ENCODE measurements around the gene SLC35B4.

The SLC35B4 gene

GRCh38 chr7:134316539-134317344 lies at the start of gene SLC35B4:
TSS of gene SLC35B4 (minus strand) at chr7:134316930. CDS start at chr7:134316751, 179 bp downstream.
- DNase-seq (ENCODE audit: low read depth in 4 of 4, low spot score in 1 of 4): peak; percentile 84 to 93 (median 90)

GRCh38 chr7:134366481-134366880 lies 49.8 kb upstream of the SLC35B4 start:
- DNase-seq (ENCODE audit: low read depth in 4 of 4, low spot score in 1 of 4): no peak

DNA sequence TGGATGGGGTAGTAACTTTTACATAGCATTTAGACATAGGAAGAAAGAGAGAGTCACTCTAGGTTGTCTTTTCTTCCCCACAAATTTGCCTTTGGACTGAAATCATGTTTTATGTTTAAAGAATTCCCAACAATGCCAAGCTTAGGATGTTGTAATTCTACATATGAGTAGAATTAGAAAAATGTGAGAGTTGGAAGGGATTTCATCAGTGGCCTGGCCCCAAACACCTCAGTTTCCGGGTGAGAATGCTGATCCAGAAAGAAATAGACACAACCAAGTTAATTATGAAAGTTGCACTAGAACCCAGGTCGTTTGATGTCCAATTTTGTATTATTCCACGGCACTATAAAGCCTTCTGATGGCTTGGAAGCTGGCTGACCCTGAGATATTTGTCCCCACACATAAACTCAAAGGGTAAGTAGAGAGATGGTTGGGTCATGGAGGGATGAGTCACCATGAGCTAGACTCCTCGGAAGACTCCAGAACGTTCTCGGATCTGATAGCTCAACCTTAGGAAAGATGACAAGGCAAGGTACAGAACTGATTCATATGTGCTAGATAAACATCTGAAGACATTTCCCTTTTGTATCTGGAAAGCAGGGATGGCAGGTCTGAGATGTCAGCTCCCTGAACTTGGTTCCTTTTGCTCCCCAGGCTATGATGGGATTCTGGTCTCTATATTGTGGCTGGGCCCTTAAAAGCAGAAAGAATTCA lies 48.8 kb upstream of the SLC35B4 start:
- DNase-seq (ENCODE audit: low read depth in 4 of 4, low spot score in 1 of 4): no peak

DNA sequence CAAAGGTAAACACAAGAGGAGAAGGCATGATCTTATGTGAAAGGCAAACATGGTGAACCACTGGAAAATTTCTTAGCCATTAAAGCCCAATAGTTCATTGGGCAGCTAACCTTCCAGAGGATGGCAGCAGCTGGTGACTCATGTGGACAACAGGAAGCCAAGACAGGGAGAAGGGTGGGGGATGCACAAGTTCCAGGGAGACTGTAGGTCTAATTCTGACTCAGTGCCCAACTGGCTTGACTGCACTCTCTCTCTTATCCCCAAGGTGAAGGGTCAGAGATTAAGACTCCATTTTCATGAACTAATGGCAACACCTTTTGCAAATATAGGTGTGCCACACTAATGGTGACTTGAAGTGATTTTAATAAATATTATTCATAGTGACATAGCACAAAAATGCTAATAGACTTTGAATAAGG lies 47.9 kb upstream of the SLC35B4 start:
- no peak for DNase-seq (ENCODE audit: low read depth in 4 of 4, low spot score in 1 of 4)

DNA sequence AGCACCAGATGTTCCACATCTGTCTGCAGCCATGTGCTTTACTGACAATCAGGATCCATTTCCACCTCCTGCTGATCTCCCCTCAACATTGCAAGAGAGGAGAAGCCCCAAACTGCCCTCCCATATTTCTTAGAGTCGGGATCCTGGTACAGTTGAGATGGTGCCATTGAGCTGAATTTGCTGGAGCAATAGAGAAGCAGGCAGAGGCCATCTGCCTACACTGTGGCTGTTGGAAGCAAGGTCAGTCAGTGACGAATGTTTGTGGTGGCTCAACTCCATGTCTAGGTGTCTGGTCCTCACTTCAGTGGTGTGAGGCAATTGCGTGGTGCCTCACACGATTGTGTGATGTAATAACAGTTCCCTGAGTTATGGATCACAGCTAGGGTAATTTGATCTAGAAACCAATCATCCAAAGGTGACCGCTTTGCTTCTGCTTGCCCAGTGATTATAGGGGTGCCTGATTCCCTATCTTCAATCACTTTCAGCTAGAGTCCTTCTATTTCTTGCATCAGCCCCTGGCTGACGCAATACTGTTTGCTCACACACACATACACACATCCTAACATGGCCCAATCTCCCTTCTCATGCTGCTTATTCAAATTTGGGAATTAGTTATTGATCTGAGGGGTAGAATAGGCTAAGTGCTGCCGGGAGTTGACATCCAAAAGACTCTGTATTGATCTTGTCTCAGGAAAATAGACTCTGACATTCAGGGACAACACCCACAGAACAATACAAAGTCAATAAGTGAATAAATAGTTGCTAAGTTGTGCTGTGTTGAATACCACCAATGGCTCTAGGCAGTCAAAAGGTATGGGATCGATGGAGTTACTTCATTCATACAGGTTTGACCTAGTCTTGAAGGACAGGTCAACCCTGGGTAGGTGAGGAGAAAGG lies 46.1 kb upstream of the SLC35B4 start:
- DNase-seq (ENCODE audit: low read depth in 4 of 4, low spot score in 1 of 4): no peak

DNA sequence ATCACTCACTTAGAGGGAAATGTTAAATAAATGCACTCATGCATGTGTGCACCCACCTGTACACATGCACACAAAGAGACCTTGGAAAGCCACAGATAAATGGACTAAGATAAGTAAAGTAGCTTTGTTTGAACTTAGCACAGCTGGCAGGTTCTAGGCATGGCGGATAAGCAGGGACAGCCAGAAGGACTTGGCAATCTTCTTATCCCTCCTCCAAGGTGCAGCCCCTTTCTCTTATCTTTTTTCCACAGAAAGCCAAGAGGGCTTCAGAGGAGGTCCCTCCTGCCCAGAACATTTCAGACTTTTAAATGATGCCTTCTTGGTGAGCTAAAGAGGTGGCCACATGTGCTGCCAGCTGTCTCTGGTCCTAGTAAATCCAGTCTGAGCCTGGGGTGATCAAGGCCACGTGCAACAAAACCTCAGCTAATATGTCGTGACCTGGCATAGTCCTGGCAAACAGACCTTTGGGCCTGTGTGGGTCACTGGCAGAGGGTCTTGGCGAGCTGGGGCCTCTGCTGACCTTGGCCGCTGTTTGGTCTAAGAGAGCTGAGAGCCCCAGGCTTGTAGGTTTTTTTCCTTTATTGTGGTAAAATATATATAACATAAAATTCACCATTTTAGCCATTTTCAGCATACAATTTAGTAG lies 43.2 kb upstream of the SLC35B4 start:
- DNase-seq (ENCODE audit: low read depth in 4 of 4, low spot score in 1 of 4): no peak

GRCh38 chr7:134357486-134357885 lies 40.8 kb upstream of the SLC35B4 start:
- no peak for DNase-seq (ENCODE audit: low read depth in 4 of 4, low spot score in 1 of 4)

DNA sequence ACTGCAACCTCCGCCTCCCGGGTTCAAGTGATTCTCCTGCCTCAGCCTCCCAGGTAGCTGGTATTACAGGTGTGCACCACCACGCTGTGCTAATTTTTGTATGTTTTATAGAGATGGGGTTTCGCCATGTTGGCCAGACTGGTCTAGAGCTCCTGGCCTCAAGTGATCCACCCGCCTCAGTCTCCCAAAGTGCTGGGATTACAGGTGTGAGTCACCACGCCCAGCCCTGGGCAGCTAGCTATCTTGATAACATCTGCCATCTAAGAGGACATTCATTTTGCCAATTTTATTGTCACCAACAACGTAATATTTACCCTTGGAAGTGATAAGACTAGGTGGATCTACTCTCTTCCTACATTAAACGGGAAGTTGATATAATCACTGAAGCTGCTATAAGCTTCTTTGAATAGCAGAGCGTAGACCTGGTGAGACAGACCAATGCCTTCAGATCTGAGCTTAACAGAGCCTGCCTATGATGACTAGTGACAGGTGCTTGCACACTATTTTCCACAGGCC lies 39.7 kb upstream of the SLC35B4 start:
- DNase-seq (ENCODE audit: low read depth in 4 of 4, low spot score in 1 of 4): no peak

DNA sequence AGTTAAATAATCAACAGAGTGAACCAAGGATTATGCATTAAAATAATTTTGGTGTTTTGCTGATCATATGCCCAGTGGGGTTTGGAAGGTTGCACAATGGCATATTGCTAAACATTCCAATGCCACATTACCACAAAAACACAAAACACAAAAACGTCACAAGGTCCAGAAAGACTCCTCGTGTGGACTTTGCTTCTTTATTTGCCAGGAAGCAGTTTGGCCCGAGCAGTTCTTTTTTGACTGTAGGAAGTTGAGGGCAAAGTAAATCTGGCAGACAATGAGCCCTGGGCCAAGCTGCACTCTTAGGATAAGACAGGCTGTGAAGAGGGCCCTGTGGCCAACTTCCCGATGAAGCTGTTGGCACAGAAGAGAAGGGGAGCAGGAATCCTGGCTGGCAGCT lies 39.2 kb upstream of the SLC35B4 start:
- no peak for DNase-seq (ENCODE audit: low read depth in 4 of 4, low spot score in 1 of 4)

DNA sequence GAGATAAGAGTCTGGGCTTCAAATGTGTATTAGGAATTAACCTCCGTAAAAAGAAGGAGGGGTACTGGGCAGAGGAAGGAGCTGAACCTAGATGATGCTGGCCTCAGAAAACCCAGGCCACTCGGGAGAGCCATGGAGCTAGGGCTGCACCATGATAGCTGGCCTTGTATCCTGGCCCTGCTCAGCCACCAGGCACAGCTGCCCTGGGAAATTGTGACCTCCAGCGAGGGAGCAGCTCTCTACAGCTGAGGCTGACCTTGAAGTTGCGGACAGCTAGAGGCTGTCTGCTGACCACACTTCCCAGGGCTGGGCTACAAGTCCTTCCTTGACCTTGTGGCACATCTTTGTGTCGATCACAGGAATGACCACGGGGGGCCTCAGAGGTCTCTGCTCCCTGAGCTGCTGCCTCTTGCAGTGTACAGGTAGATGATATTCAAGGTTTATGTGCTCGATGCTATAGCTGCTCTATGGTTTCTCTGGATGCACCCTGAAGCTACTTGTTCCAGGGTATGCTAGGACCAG lies 38.3 kb upstream of the SLC35B4 start:
- no peak for DNase-seq (ENCODE audit: low read depth in 4 of 4, low spot score in 1 of 4)

DNA sequence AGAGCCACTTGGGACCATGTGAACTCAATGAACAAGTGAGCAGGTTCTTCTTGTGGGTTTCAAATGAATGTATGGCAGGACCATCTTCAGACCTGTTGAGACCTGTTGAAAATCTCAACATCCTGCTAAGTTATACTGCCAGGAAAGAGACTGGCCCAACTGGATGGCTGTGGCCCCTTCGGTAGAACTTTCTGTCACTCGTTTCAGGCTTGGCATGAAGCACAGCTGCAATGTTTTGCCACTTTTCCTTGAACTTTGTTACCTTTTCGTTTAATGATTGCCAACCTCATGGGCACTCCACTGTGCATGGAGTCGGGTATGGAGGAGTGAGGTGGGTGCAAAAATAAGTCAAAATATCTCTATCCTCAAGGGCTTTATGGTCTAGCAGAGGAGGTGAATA lies 36.7 kb upstream of the SLC35B4 start:
- DNase-seq (ENCODE audit: low read depth in 4 of 4, low spot score in 1 of 4): no peak

GRCh38 chr7:134351424-134351823 lies 34.7 kb upstream of the SLC35B4 start:
- no peak for DNase-seq (ENCODE audit: low read depth in 4 of 4, low spot score in 1 of 4)

- DNase-seq (ENCODE audit: low read depth in 4 of 4, low spot score in 1 of 4): no peak
These were observed 34.0 kb upstream of the SLC35B4 start for GRCh38 chr7:134350709-134351108.

DNA sequence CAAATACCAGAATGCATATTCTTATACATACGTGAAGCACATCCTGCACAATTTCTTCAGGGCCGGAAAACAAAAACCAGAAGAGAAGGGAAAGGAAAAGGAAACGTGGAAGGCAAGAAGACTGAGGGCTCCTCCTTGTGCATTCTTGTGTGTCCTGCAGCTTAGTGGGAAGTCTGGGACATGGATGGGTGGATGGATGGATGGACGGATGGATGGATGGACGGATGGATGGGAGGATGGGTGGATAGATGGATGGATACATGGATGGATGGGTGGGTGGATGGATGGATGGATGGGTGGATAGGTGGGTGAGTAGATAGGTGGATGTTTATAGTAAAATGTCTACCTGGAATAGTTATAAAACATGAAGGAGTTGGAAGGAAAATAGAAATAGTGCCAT lies 30.8 kb upstream of the SLC35B4 start:
- DNase-seq (ENCODE audit: low read depth in 4 of 4, low spot score in 1 of 4): no peak

- no peak for DNase-seq (ENCODE audit: low read depth in 4 of 4, low spot score in 1 of 4)
These were observed 27.1 kb upstream of the SLC35B4 start for GRCh38 chr7:134343796-134344195.

DNA sequence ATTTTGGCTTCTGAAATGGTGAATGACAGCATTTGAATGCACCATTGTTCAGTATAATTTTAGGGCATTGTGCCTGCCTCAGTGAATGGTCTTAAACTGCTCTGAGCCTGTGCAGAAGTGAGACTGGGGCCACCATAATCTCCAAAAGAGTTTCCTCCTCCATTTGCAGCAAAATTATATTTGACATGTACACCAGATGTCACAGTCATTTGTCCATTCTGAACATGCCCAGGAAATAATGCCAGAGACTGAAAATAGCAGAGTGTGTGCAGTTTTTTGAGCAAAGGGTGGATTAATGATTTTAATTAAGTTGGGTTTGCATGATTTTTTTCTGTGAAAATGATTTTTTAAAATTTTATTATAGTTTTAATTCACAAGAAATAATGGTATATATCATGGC lies 26.4 kb upstream of the SLC35B4 start:
- no peak for DNase-seq (ENCODE audit: low read depth in 4 of 4, low spot score in 1 of 4)

GRCh38 chr7:134339475-134339874 lies 22.7 kb upstream of the SLC35B4 start:
- no peak for DNase-seq (ENCODE audit: low read depth in 4 of 4, low spot score in 1 of 4)

DNA sequence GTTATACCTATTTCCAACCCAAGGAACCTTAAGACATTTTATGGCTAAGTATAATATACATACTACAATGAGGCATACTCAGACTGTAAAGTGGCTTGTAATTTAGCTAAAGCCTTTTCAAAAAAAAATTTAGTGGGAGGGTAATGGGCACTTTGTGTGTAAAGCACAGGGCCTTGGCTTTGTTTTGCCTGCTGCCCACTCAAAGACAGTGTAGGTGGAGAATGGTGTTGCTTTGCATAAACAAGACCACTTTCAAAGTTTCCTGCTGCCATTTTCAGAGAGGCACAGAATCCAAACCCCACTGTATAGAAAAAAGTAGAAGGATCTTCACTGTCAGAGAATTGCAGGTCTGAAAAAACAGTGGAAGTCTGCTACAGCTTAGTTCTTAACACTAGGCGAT lies 21.2 kb upstream of the SLC35B4 start:
- DNase-seq (ENCODE audit: low read depth in 4 of 4, low spot score in 1 of 4): no peak

- DNase-seq (ENCODE audit: low read depth in 4 of 4, low spot score in 1 of 4): no peak
These were observed 17.7 kb upstream of the SLC35B4 start for GRCh38 chr7:134334408-134334807.

GRCh38 chr7:134333943-134334342 lies 17.2 kb upstream of the SLC35B4 start:
- no peak for DNase-seq (ENCODE audit: low read depth in 4 of 4, low spot score in 1 of 4)

DNA sequence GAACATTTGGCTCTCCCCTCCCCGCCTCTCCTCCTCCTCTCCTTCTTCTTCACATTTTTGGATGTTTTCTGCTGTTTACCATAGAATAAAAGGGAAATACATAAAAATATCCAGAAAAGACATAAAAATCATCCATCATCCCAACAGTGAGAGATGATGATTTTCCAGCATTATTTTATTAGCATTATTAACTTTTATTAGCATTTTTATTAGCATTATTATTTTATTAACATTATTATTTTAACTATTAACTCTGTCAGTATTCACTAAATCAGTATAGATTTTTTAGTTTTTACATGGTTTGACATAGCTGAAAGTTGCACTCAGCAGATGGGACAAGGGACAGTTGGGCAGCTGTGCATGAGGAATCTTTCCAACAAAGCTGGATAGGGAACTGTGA lies 16.2 kb upstream of the SLC35B4 start:
- no peak for DNase-seq (ENCODE audit: low read depth in 4 of 4, low spot score in 1 of 4)

Measured in stimulated activated CD4-positive, alpha-beta T cell treated with anti-CD3 and anti-CD28 coated beads, Interleukin-1b, Interleukin-23, amount 100 ng/mL, for 24 hours (primary cell).